Activated CD4-positive, alpha-beta T cell treated with anti-CD3 and anti-CD28 coated beads for 4 hours (primary cell): ENCODE results near the gene RGS9.
"Not testable (repeated sequence)": the region's sequence is repeated elsewhere in the genome, so short reads cannot be mapped to it uniquely, and the experiment has no call there.

Source experiments
- DNase-seq, 2 donors: peaks; one replicate each; pipeline ENCODE4 v3.0.0-alpha.2; 2020

RGS9 gene

GRCh38 chr17:65116515-65116914 is 20.7 kb upstream of the RGS9 start:
- not testable (repeated sequence) for DNase-seq

DNA sequence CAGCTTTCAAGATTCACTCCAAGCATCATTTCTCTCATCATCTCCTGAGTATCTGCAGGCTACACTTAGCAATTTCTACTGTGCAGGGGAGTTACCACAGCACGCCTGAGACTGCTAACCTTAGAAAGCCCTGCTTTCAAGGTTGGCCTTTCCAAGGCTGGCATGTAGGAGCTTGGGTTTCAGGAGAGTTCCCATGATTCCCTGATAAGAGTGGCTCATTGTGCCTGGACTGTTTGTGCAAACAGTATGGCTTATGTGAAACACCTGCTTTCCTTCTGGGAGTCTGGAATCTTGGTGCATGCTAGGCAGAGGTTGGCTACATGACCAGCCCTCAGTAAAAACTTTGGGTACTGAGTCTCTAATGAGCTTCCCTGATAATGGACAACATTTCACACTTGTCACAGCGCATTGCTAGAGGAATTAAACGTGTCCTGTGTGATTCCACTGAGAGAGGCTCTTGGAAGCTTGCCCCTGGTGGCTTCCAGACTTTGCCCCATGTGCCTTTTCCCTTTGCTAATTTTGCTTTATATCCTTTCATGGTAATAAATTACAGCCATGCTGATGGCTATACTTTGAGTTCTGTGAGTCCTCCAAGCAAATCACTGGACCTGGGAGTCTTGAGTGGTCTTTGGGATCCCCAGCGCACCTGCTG is 19.7 kb upstream of the RGS9 start:
- no peak for DNase-seq

DNA sequence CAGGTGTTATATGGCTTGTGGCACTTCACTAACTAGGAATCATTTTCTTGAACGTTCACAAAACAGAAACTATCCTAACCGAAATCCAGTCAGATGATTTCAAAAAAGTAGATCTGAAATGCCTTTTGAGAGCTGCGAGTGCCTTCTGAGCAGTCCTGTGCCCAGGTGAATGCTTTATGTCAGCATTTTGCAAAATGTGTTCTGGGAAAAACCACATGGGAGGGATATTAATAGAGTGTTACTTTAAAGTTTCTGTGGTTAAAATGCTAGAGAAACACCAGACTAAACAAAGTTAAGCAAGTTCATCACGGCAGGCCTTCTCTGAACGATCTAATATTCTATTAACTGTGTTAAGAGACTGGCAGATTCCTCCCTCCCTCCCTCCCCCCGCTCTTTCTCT is 15.8 kb upstream of the RGS9 start:
- no peak for DNase-seq

DNA sequence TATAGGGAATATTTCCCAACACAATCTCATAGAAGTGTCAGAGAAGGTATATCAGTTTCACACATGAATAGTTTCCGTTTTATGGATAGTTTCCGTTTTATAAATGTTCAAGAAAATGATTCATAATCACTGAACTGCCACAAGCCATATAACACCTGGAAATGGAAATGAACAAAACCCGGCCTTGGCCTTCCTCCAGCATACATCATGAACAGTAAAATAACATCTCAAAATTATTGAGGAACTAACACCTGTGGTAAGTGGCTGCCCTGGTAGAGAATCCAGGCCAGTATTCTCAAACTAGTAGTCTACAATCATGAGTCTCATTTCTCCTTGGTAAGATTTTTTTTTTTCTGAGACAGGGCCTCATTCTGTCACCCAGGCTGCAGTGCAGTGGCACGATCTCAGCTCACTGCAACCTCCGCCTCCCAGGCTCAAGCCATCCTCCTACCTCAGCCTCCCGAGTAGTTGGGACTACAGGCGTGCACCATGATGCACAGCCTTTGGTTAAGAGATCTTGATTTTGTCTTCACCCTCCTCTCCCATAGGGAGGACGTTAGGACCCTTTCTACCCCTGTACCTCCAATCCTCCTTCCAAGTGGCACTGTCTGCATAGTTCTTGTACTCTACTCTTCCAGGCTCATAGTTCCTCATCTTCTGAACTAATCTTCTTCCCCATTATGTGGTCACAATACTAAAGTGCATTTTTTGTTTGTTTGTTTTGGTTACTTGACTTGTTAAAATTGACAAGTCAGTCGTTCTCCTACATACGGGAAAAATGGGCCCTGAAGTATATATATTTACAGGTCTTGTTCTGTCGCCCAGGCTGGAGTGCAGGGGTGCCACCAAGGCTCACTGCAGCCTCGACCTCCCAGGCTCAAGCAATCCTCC is 15.0 kb upstream of the RGS9 start:
- DNase-seq, result no peak

GRCh38 chr17:65122836-65123756 is 14.1 kb upstream of the RGS9 start:
- DNase-seq, result peak; percentile 78 to 82

GRCh38 chr17:65123757-65124675 is 13.2 kb upstream of the RGS9 start:
- no peak for DNase-seq

- DNase-seq, result no peak
Observed at GRCh38 chr17:65130832-65131231, 6.3 kb upstream of the RGS9 start.

DNA sequence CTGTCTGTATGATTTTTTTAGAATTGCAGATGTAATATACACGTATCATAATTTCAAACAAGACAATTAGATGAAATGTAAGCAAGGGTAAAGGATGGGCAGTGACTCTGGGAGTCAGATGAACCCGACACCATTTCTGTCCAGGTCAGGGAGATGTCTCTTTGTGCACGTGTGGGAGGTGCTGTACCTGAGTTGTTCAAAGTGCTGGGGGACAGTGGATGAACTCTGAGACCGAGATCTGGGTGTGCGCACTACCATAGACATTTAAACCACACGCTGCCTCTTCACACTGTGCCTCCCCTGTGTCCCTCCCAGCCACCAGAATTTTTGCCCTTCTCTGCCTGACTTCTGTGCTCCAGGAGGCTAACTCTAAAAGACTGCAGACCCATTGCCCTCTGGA is 5.9 kb upstream of the RGS9 start:
- no peak for DNase-seq

GRCh38 chr17:65131946-65132345 is 5.2 kb upstream of the RGS9 start:
- DNase-seq, result no peak

GRCh38 chr17:65134035-65134434 is 3.1 kb upstream of the RGS9 start:
- no peak for DNase-seq

DNA sequence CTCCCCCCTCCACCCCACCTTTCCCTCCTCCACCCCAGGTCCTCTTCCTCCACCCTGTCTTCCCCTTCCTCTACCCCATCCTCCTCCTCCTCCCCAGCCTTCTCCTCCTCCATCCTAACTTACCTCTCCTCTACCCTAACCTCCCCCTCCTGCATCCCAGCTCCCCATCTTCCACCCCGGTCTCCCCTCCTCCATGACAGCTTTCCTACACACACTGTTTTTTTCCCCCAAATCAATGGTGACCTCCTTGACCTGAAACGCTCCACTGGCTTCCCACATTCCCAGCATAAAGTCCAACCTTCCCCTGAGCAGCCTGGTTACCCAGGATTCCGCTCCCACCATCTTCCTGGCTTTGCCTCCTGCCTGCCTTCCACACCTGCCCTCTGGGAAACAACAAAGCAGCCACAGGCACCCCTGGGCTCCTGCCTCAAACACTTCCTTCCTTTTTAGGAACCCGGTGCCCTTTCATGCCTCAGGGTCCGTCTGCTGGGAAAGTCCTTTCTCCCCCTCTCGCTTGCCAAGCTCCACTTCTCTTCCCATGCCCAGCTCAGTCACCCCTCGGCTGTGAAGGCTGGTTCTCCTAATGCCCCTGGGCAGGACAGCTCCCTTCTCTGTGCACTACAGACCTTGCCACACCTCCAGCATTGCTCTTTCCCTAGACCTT is 2.1 kb downstream of the RGS9 start:
- DNase-seq, result no peak

DNA sequence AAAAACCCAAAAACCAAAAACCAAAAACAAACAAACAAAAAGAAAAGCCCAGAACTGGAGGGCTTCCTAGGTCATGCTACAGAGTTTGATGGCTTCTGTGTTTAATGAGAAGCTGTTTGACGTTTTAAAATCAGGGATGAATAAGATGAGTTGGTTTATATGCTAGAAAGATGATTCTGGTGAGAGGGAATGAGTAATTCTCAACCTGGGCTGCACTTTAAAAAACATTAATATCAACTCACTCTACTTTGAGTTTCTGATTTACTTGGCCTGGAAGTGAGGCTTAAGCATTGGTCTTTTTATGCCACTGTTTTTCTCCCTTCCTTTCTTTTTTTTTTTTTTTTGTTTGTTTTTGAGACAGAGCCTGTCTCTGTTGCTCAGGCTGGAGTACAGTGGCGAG is 5.1 kb downstream of the RGS9 start:
- DNase-seq, result no peak

GRCh38 chr17:65143889-65144604 is 6.9 kb downstream of the RGS9 start:
- no peak for DNase-seq

DNA sequence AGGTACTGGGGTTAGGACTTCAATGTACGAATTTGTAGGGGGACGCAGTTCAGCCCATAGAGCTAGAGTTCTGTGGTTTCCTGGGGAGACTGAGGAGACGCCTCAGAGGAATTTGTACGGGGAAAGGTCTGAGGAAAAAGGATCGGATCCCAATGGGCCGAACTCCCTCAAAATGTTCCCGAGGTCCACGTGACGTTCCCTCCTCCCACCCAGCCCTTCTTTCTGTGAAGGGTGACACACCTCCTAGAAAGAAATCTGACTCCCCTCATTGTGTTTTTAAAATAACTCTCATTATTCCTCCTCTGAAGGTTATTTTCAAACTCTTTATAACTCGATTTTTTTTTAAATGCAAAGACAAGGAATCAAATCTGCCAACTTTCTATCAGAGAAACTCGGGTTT is 8.6 kb downstream of the RGS9 start:
- no peak for DNase-seq

- no peak for DNase-seq
Observed at GRCh38 chr17:65147955-65148354, 10.8 kb downstream of the RGS9 start.

GRCh38 chr17:65154770-65155589 is 17.8 kb downstream of the RGS9 start:
- DNase-seq, result no peak

DNA sequence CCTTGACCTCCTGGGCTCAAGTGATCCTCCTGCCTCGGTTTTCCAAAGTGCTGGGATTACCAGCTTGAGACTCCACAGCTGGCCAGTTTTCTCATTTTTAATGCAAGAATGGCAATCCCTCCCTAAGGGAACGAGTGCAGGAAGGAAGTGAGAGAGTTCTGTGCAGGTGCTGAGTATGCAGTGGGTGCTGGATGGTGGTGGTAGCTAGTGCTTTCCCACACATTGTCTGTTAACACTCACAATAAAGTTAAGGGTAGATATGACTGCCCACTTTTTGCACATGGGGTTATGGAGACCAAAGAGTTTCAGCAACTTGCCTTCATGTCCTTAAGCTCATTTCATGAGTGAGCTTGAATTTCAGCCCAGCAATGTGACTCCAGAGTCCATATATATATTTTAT is 18.5 kb downstream of the RGS9 start:
- no peak for DNase-seq

DNA sequence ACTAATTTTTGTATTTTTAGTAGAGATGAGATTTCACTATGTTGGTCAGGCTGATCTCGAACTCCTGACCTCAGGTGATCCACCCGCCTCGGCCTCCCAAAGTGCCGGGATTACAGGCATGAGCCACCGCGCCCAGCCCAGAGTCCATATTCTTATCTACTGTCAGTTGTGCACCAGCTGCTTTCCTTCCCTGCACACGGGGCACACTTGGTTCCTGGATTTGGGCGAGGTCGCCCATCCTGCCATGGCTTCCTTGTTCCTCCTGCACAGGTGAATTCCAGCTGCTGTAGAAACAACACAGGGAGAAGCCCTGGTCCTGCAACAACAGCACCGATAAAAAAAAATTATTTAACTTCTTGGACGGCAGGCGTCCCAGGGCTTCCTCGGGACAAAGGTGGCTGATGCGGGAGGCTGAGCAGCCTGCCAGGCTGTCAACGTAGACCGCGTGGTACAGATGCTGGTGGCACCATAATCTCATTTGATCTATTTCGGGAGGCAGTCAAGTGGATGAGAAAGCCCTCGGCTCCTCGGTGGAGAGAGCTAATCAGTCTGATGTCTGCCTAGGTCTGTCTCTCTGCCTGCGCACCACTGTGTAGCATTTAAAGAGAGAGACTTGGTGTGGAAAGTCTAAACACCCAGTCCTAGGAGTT is 19.1 kb downstream of the RGS9 start:
- no peak for DNase-seq

DNA sequence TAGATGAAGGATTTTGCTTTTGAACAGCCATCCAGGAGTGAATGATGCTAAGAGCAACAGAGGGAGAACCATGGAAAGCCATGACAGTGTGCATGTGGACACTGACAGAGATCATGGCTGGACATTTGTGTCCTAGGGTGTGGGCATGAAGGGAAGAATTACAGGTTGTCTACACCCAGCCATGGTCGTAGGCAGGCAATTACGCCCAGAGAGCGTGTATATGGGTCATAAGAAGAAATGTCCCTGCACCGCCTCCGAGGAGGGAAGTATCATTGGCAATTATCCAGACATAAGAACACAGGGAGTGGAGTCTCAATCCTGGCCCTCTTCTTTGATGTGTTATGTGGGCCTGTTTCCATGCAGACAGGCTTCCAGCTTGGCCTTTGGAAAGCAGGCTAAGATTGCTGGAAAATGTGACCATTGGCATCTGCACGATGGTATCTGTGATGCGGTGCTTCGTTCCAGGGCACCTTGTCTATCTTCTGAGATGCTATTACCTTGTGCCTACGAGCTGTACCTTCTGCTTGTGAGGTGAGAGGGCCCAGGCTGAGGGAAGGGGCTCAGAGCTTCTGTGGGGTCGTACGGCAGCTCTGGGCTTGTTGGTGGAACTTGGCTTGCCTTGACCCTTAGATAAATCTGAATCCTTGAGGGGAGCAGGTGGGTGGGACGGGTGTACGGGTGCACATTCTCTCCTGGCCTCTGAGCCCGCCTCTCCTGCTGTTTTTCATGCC is 19.8 kb downstream of the RGS9 start:
- DNase-seq, result no peak
